Mucosa of rectum (tissue), 2 donors: ENCODE results near the gene TM9SF1.
A peak's percentile ranks its signal among the peaks of the same experiment; 100 is the strongest.
"Not testable (repeated sequence)": the region's sequence is repeated elsewhere in the genome, so short reads cannot be mapped to it uniquely, and the experiment has no call there.

Experiments
- H3K27ac ChIP-seq, 2 donors: one replicate each; pipeline ENCODE4 v1.7.0; 2013; ENCODE audit warnings: inconsistent platforms in 2 of 2, low read depth in 2 of 2, low read length in 2 of 2
- H3K27me3 ChIP-seq, 2 donors: one replicate each; pipeline ENCODE4 v1.7.0; 2013; ENCODE audit warnings: low read length in 2 of 2; ENCODE audit not compliant: control insufficient read depth in 2 of 2, insufficient read depth in 2 of 2
- H3K36me3 ChIP-seq, 2 donors: one replicate each; pipeline ENCODE4 v1.7.0; 2013; ENCODE audit warnings: low read length in 2 of 2; ENCODE audit not compliant: control insufficient read depth in 2 of 2, insufficient read depth in 2 of 2
- H3K4me1 ChIP-seq, 2 donors: one replicate each; pipeline ENCODE4 v1.7.0; 2013; ENCODE audit warnings: low read length in 2 of 2, mild to moderate bottlenecking in 1 of 2; ENCODE audit not compliant: control insufficient read depth in 2 of 2, insufficient read depth in 2 of 2
- H3K4me3 ChIP-seq, 2 donors: one replicate each; pipeline ENCODE4 v1.7.0; 2013; ENCODE audit warnings: low read length in 2 of 2
- H3K9ac ChIP-seq, 2 donors: one replicate each; pipeline ENCODE4 v1.7.0; 2013; ENCODE audit warnings: low read length in 2 of 2, low read depth in 1 of 2, mild to moderate bottlenecking in 1 of 2
- H3K9me3 ChIP-seq, 2 donors: one replicate each; pipeline ENCODE4 v1.7.0; 2013; ENCODE audit warnings: low read length in 2 of 2; ENCODE audit not compliant: control insufficient read depth in 2 of 2
- donor health status: healthy.
- donor health status: Normal muscosa, but diverticular disease.

TM9SF1 gene

GRCh38 chr14:24211311-24211710, 16.1 kb upstream of the TM9SF1 start:
- Histone ChIP-seq H3K9ac (no peak overlapping the region), H3K27ac (no peak overlapping the region), H3K9me3 (no peaks in the 10 kb centered on the region), H3K4me3 (no peak overlapping the region), H3K36me3 (peaks cover 45 to 46% of the 10 kb centered on the region in 2 donors), H3K4me1 (peaks cover 6 to 12% of the 10 kb centered on the region in 2 donors), H3K27me3 (no peaks in the 10 kb centered on the region)

GRCh38 chr14:24207625-24208024, 12.4 kb upstream of the TM9SF1 start:
- no peaks in the 10 kb centered on the region for H3K9me3 ChIP-seq
- H3K9ac ChIP-seq, result no peak overlapping the region
- H3K36me3 ChIP-seq, result peaks cover 56 to 61% of the 10 kb centered on the region in 2 donors

GRCh38 chr14:24207104-24207551, 11.9 kb upstream of the TM9SF1 start:
- Histone ChIP-seq H3K9ac (no peak overlapping the region), H3K27ac (no peak overlapping the region), H3K9me3 (no peaks in the 10 kb centered on the region), H3K4me1 (no peaks in the 10 kb centered on the region), H3K27me3 (no peaks in the 10 kb centered on the region), H3K36me3 (peaks cover 56 to 61% of the 10 kb centered on the region in 2 donors), H3K4me3 (no peak overlapping the region)

More at GRCh38 chr14:24207625-24208024, 12.4 kb upstream of the TM9SF1 start:
- Histone ChIP-seq H3K27me3 (no peaks in the 10 kb centered on the region), H3K4me1 (peaks cover 0 to 3% of the 10 kb centered on the region in 2 donors), H3K27ac (no peak overlapping the region), H3K4me3 (no peak overlapping the region)

GRCh38 chr14:24206260-24207103, 11.2 kb upstream of the TM9SF1 start:
- H3K36me3 ChIP-seq, result peaks cover 55 to 60% of the 10 kb centered on the region in 2 donors

GRCh38 chr14:24204163-24205146, 9.2 kb upstream of the TM9SF1 start:
- H3K36me3 ChIP-seq, result peaks cover 38 to 45% of the 10 kb centered on the region in 2 donors
- H3K9me3 ChIP-seq, result no peaks in the 10 kb centered on the region
- no peaks in the 10 kb centered on the region for H3K27me3 ChIP-seq
- no peak overlapping the region for H3K27ac ChIP-seq
- no peak overlapping the region for H3K9ac ChIP-seq
- H3K4me1 ChIP-seq, result no peaks in the 10 kb centered on the region
- H3K4me3 ChIP-seq, result no peak overlapping the region

More at GRCh38 chr14:24206260-24207103, 11.2 kb upstream of the TM9SF1 start:
- no peaks in the 10 kb centered on the region for H3K9me3 ChIP-seq
- H3K4me3 ChIP-seq, result no peak overlapping the region
- H3K4me1 ChIP-seq, result no peaks in the 10 kb centered on the region
- no peak overlapping the region for H3K27ac ChIP-seq
- no peak overlapping the region for H3K9ac ChIP-seq
- H3K27me3 ChIP-seq, result no peaks in the 10 kb centered on the region

- H3K36me3 ChIP-seq, result peaks cover 29 to 40% of the 10 kb centered on the region in 2 donors
- H3K9me3 ChIP-seq, H3K27ac ChIP-seq, H3K9ac ChIP-seq, H3K4me1 ChIP-seq, H3K27me3 ChIP-seq, H3K4me3 ChIP-seq: not testable (repeated sequence)
Observed at GRCh38 chr14:24203249-24203886, 8.1 kb upstream of the TM9SF1 start.

- not testable (repeated sequence) for H3K9me3 ChIP-seq, H3K27me3 ChIP-seq, H3K27ac ChIP-seq, H3K4me1 ChIP-seq, H3K9ac ChIP-seq, H3K4me3 ChIP-seq
- H3K36me3 ChIP-seq, result peaks cover 25 to 32% of the 10 kb centered on the region in 2 donors
Observed at GRCh38 chr14:24202538-24202937, 7.3 kb upstream of the TM9SF1 start.

GRCh38 chr14:24198814-24199524, 3.7 kb upstream of the TM9SF1 start:
- Histone ChIP-seq H3K36me3 (peaks cover 4 to 7% of the 10 kb centered on the region in 2 donors), H3K9me3 (no peaks in the 10 kb centered on the region), H3K27me3 (no peaks in the 10 kb centered on the region), H3K4me1 (peaks cover 19 to 30% of the 10 kb centered on the region in 2 donors), H3K9ac (peak overlapping the region in 1 of 2 donors; percentile 17), H3K4me3 (no peak overlapping the region), H3K27ac (peak overlapping the region; percentile 42 to 52)

GRCh38 chr14:24197056-24197450, 1.8 kb upstream of the TM9SF1 start:
- peak overlapping the region in 1 of 2 donors; percentile 5 for H3K4me3 ChIP-seq
- peak overlapping the region in 1 of 2 donors; percentile 26 for H3K9ac ChIP-seq
- peaks cover 19 to 31% of the 10 kb centered on the region in 2 donors for H3K4me1 ChIP-seq
- no peaks in the 10 kb centered on the region for H3K27me3 ChIP-seq
- H3K27ac ChIP-seq, result no peak overlapping the region
- no peaks in the 10 kb centered on the region for H3K9me3 ChIP-seq
- peaks cover 9 to 15% of the 10 kb centered on the region in 2 donors for H3K36me3 ChIP-seq
